PC-3 (cell line): ENCODE measurements around the gene FASTK. TPM values are rescaled to one million over a fixed set of nuclear protein-coding genes. Genes with fewer than 3 reads are reported as not detected.

ENCODE experiments used
- ATAC-seq: fragments of 200-7000 bp; cut with Tn5 transposase; 2 replicates; pipeline ENCODE4 v1.9.1; 2020; ENCODE audit warnings: mild to moderate bottlenecking, moderate library complexity
- BruUV-seq: library from RNA; stranded (reverse); fragments of 400-500 nt; replicated peaks from 2 replicates; lab custom pipeline; 2021; lab: Mats Ljungman, UMichigan
- CTCF ChIA-PET: fragments of 300-600 bp; sonication (Branson Sonifier 250); formaldehyde crosslinking; loops from one replicate; lab custom pipeline; 2022; ENCODE audit warnings: antibody characterized with exemption; lab: Charles Lee
- POLR2A ChIA-PET: fragments of 300-600 bp; sonication (Branson Sonifier 250); formaldehyde crosslinking; loops from one replicate; lab custom pipeline; 2022; ENCODE audit warnings: antibody characterized with exemption; ENCODE audit not compliant: unreplicated experiment; lab: Charles Lee
- DNase-seq: peaks from one replicate; pipeline ENCODE4 v3.0.0-alpha.2; 2015
- H2AFZ ChIP-seq: fragments of 300-600 bp; sonication (generic); 2 replicates; pipeline ENCODE4 v1.6.0; 2016; ENCODE audit warnings: antibody characterized with exemption, low read length
- H3F3A ChIP-seq: fragments of 300-600 bp; sonication (generic); one replicate; pipeline ENCODE4 v1.6.0; 2017; ENCODE audit warnings: antibody characterized with exemption, low read length, control low read depth, mild to moderate bottlenecking; ENCODE audit not compliant: unreplicated experiment
- H3K27ac ChIP-seq: fragments of 300-600 bp; sonication (generic); 2 replicates; pipeline ENCODE4 v1.5.1; 2016; ENCODE audit warnings: mild to moderate bottlenecking, low read length
- H3K27me3 ChIP-seq: fragments of 300-600 bp; sonication (generic); 2 replicates; pipeline ENCODE4 v1.6.1; 2016; ENCODE audit warnings: low read length, mixed read lengths
- H3K36me3 ChIP-seq: fragments of 300-600 bp; sonication (generic); 2 replicates; pipeline ENCODE4 v1.6.1; 2016; ENCODE audit warnings: low read depth, mixed run types, low read length, mixed read lengths
- H3K4me1 ChIP-seq: fragments of 300-600 bp; sonication (generic); 2 replicates; pipeline ENCODE4 v1.5.1; 2016; ENCODE audit warnings: low read length; ENCODE audit not compliant: insufficient read depth
- H3K4me2 ChIP-seq: fragments of 300-600 bp; sonication (generic); 2 replicates; pipeline ENCODE4 v1.6.0; 2016; ENCODE audit warnings: low read length
- H3K4me3 ChIP-seq: fragments of 300-600 bp; sonication (generic); 2 replicates; pipeline ENCODE4 v1.5.1; 2016; ENCODE audit warnings: mild to moderate bottlenecking, low read length, mixed read lengths
- H3K79me2 ChIP-seq: fragments of 300-600 bp; sonication (generic); 2 replicates; pipeline ENCODE4 v1.6.1; 2017; ENCODE audit warnings: low read length, mixed read lengths
- H3K9ac ChIP-seq: fragments of 300-600 bp; sonication (generic); 2 replicates; pipeline ENCODE4 v1.6.0; 2016; ENCODE audit warnings: mild to moderate bottlenecking, low read length
- H3K9me2 ChIP-seq: fragments of 300-600 bp; sonication (generic); replicated peaks from 2 replicates; pipeline ENCODE4 v1.6.1; 2016; ENCODE audit warnings: mixed run types, low read length, mixed read lengths
- H3K9me3 ChIP-seq: fragments of 300-600 bp; sonication (generic); 2 replicates; pipeline ENCODE4 v1.6.1; 2016; ENCODE audit warnings: low read length, mixed read lengths
- H4K20me1 ChIP-seq: fragments of 300-600 bp; sonication (generic); 2 replicates; pipeline ENCODE4 v1.6.1; 2016; ENCODE audit warnings: low read length, mixed read lengths
- CTCF ChIP-seq: fragments of 300-600 bp; sonication (generic); conservative IDR thresholded peaks from 2 replicates; pipeline ENCODE4 v1.5.1; 2017; ENCODE audit warnings: antibody characterized with exemption, low read depth, mild to moderate bottlenecking, low read length
- EZH2 ChIP-seq: fragments of 300-600 bp; sonication (generic); IDR thresholded peaks from one replicate; pipeline ENCODE4 v1.6.1; 2017; ENCODE audit warnings: antibody characterized with exemption, mild to moderate bottlenecking, low read length; ENCODE audit not compliant: unreplicated experiment
- EZH2phosphoT487 ChIP-seq: fragments of 300-600 bp; sonication (generic); IDR thresholded peaks from 2 replicates; pipeline ENCODE4 v1.6.1; 2018; ENCODE audit warnings: mild to moderate bottlenecking, antibody characterized with exemption, low read length, borderline replicate concordance
- intact Hi-C: fragments of 100-400 bp; cut with micrococcal nuclease; formaldehyde crosslinking; loops from 2 replicates; pipeline ENCODE4 v1.9.0; 2023
- total RNA-seq: library from RNA; depleted of rRNA; stranded (reverse); fragments of >200 nt; gene quantifications from 2 replicates; pipeline ENCODE4 v1.2.3, GENCODE V29; 2014

The FASTK gene
- total RNA-seq, 1 experiment from 2014 or later: 163 TPM

GRCh38 chr7:151119902-151120301, 39.3 kb upstream of the FASTK start:
- H3K36me3 ChIP-seq: peaks cover 7% of the 10 kb centered on the region
- CTCF ChIA-PET: no interaction called here
- BruUV-seq: no TSS peak
- peaks cover 20% of the 10 kb centered on the region for H3K79me2 ChIP-seq
- no peak overlapping the region for H3K27ac ChIP-seq
- no peaks in the 10 kb centered on the region for H3K27me3 ChIP-seq
- H4K20me1 ChIP-seq: peaks cover 11% of the 10 kb centered on the region; the same call in 1 of the 2 replicates
- no peak overlapping the region for H3K9ac ChIP-seq
- H3K4me2 ChIP-seq: no peak overlapping the region
- DNase-seq (no peak), ATAC-seq (no peak)
- TF ChIP-seq EZH2phosphoT487 (no peak), CTCF (no peak), EZH2 (no peak)
- H3K9me2 ChIP-seq: no peaks in the 10 kb centered on the region
- no peaks in the 10 kb centered on the region for H3F3A ChIP-seq
- H2AFZ ChIP-seq: no peak overlapping the region
- peaks cover 11% of the 10 kb centered on the region for H3K4me1 ChIP-seq
- no peaks in the 10 kb centered on the region for H3K9me3 ChIP-seq
- intact Hi-C loops: loop anchor here (10.0 kb wide), 1 partner anchor 145 kb away; the partner anchor contains the start of gene KCNH2
- POLR2A ChIA-PET: no interaction called here
- H3K4me3 ChIP-seq: no peak overlapping the region

GRCh38 chr7:151119055-151119415, 38.4 kb upstream of the FASTK start:
- Histone ChIP-seq H3F3A (peaks cover 2% of the 10 kb centered on the region), H3K9me2 (no peaks in the 10 kb centered on the region), H3K27me3 (no peaks in the 10 kb centered on the region), H3K9ac (no peak overlapping the region), H3K79me2 (peaks cover 24% of the 10 kb centered on the region), H3K4me3 (no peak overlapping the region), H4K20me1 (peaks cover 15% of the 10 kb centered on the region; the same call in 1 of the 2 replicates), H3K4me2 (no peak overlapping the region), H3K27ac (no peak overlapping the region), H3K36me3 (no peaks in the 10 kb centered on the region; the same call in 1 of the 2 replicates), H2AFZ (no peak overlapping the region), H3K4me1 (peaks cover 15% of the 10 kb centered on the region), H3K9me3 (no peaks in the 10 kb centered on the region)
- ChIA-PET POLR2A (no interaction called here), CTCF (interaction anchor here (0.6 kb wide), 1 partner anchor 474 kb away, joined by 4 read pairs; no protein-coding TSS in a partner anchor)
- no TSS peak for BruUV-seq
- intact Hi-C loops: loop anchor here (10.0 kb wide), 1 partner anchor 144 kb away; the partner anchor contains the start of gene KCNH2
- no peak for TF ChIP-seq EZH2phosphoT487
- ATAC-seq (no peak), DNase-seq (no peak)

- no peaks in the 10 kb centered on the region for H3K9me3 ChIP-seq
- H3K9ac ChIP-seq: no peak overlapping the region
- TF ChIP-seq EZH2: no peak
- TF ChIP-seq EZH2phosphoT487: no peak
- no peak for TF ChIP-seq CTCF
- no peaks in the 10 kb centered on the region for H3K9me2 ChIP-seq
- BruUV-seq: no TSS peak
- H3K4me3 ChIP-seq: no peak overlapping the region
- peaks cover 17% of the 10 kb centered on the region; the same call in 1 of the 2 replicates for H4K20me1 ChIP-seq
- H3K4me2 ChIP-seq: no peak overlapping the region
- H3K36me3 ChIP-seq: no peaks in the 10 kb centered on the region
- ATAC-seq (no peak), DNase-seq (no peak)
- intact Hi-C loops: loop anchor here (10.0 kb wide), 1 partner anchor 144 kb away; the partner anchor contains the start of gene KCNH2
- H2AFZ ChIP-seq: no peak overlapping the region
- peaks cover 27% of the 10 kb centered on the region for H3K79me2 ChIP-seq
- no peak overlapping the region for H3K27ac ChIP-seq
- H3K4me1 ChIP-seq: peaks cover 22% of the 10 kb centered on the region
- H3K27me3 ChIP-seq: no peaks in the 10 kb centered on the region
- peaks cover 7% of the 10 kb centered on the region for H3F3A ChIP-seq
- ChIA-PET CTCF (no interaction called here), POLR2A (no interaction called here)
These were observed 37.8 kb upstream of the FASTK start for GRCh38 chr7:151118108-151119054.
